ENCODE results near the gene SLC17A7.
A peak's percentile ranks its signal among the peaks of the same experiment; 100 is the strongest.
"Not testable (repeated sequence)": the region's sequence is repeated elsewhere in the genome, so short reads cannot be mapped to it uniquely, and the experiment has no call there.

The SLC17A7 gene

GRCh38 chr19:49474542-49474924 lies 33.2 kb upstream of the SLC17A7 start:
- H3K36me3 Mint-ChIP-seq, result peaks cover 3% of the 10 kb centered on the region
- peak overlapping the region; percentile 96 for H3K4me3 Mint-ChIP-seq
- peak overlapping the region; percentile 98 for H3K27ac Mint-ChIP-seq
- H3K9me3 Mint-ChIP-seq, result no peaks in the 10 kb centered on the region
- peaks cover 59% of the 10 kb centered on the region for H3K4me1 Mint-ChIP-seq
- H3K27me3 Mint-ChIP-seq, result no peaks in the 10 kb centered on the region

DNA sequence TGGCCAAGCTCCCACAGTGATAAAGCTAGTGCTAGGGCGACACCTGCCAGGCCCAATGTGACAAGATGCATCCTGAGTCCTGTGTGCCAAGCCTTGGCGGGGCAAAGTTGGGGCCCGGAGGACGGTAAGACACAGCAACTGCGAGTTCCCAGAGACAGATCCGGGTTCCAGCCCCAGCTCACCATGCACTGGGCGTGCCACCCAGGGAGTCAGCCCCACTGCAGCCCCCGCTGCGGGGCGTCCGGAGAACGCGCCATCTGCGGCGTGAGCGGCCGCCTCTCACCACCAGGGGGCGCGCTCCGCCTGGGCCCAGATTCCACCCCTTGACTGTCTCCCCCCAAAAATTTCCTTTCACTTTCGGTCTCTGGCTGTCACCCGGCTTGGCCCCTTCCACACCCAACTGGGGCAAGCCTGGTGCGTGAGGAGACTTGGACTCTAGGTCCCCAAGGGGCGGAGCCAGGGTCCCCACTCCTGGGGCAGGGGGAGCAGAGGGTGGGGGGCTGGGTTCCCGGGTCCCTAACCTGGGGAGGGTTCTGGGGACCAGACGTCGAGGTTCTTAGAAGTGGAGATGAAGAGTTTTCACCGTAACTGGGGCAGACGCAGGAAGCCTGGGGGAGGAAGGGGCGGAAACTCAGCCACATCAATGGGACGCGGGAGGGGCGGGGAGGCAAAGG lies 32.7 kb upstream of the SLC17A7 start, which contains the start of gene FLT3LG:
Gene FLT3LG, plus strand, starts transcription at position 348 of the 674 bp plus-strand sequence. CDS start 425 bp downstream, outside the sequence.
- Mint-ChIP-seq H3K36me3 (peaks cover 3% of the 10 kb centered on the region), H3K4me1 (peaks cover 62% of the 10 kb centered on the region), H3K27me3 (no peaks in the 10 kb centered on the region), H3K27ac (peak within 1 kb of the TSS; percentile 98), H3K4me3 (peak within 1 kb of the TSS; percentile 96), H3K9me3 (no peaks in the 10 kb centered on the region)

DNA sequence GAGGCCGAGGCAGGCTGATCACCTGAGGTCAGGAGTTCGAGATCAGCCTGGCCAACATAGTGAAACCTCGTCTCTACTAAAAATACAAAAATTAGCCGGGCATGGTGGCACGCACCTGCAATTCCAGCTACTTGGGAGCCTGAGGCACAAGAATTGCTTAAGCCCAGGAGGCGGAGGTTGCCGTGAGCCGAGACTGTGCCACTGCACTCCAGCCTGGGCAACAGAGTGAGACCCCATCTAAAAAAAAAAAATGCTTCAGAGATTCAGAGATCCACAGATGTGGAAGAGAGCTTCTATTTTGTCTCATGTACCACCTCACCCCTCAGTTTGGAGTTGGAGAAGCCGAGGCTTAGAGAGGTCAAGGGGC lies 32.2 kb upstream of the SLC17A7 start:
- H3K27ac Mint-ChIP-seq, result peak overlapping the region; percentile 98
- not testable (repeated sequence) for H3K27me3 Mint-ChIP-seq, H3K9me3 Mint-ChIP-seq, H3K36me3 Mint-ChIP-seq
- peaks cover 65% of the 10 kb centered on the region for H3K4me1 Mint-ChIP-seq
- peak overlapping the region; percentile 96 for H3K4me3 Mint-ChIP-seq

DNA sequence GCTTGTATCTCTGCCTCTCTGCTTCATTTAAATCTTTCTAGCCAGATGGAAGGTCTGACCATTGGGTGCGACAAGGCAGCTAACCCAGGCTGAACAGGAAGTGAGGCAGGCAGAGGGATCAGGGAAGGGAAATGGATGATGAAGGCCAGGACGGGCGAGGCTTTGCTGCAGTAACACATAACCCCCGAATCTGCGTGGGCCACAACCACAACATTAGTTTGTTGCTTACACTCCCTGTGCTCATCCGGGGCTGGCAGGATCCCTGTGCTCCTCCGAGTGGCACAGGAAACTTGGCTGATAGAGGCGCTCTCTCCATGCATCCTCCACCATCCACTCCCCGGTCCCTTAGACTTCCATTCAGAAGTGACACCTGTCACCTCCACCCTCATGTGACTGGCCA lies 31.6 kb upstream of the SLC17A7 start:
- H3K4me1 Mint-ChIP-seq, result peaks cover 66% of the 10 kb centered on the region
- peak overlapping the region; percentile 98 for H3K27ac Mint-ChIP-seq
- H3K27me3 Mint-ChIP-seq, result no peaks in the 10 kb centered on the region
- peaks cover 3% of the 10 kb centered on the region for H3K36me3 Mint-ChIP-seq
- H3K4me3 Mint-ChIP-seq, result peak overlapping the region; percentile 96
- no peaks in the 10 kb centered on the region for H3K9me3 Mint-ChIP-seq

DNA sequence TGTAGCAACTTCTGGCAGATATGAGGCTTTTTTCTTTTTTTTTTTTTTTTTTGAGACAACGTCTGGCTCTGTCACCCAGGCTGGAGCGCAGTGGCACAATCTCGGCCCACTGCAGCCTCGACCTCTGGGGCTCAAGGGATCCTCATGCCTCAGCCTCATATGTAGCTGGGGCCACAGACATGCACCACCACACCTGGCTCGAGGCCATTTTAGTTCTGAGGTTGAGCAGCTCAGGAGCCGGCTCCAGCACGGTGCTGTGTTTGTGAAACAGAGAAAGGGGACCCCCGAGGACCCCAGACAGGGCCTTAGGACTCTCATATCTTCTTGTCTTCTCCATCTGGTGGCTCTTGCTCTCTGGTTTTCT lies 29.3 kb upstream of the SLC17A7 start:
- Mint-ChIP-seq H3K36me3 (no peaks in the 10 kb centered on the region), H3K27ac (peak overlapping the region; percentile 68), H3K4me1 (peaks cover 55% of the 10 kb centered on the region), H3K9me3 (no peaks in the 10 kb centered on the region), H3K4me3 (peak overlapping the region; percentile 36), H3K27me3 (no peaks in the 10 kb centered on the region)

DNA sequence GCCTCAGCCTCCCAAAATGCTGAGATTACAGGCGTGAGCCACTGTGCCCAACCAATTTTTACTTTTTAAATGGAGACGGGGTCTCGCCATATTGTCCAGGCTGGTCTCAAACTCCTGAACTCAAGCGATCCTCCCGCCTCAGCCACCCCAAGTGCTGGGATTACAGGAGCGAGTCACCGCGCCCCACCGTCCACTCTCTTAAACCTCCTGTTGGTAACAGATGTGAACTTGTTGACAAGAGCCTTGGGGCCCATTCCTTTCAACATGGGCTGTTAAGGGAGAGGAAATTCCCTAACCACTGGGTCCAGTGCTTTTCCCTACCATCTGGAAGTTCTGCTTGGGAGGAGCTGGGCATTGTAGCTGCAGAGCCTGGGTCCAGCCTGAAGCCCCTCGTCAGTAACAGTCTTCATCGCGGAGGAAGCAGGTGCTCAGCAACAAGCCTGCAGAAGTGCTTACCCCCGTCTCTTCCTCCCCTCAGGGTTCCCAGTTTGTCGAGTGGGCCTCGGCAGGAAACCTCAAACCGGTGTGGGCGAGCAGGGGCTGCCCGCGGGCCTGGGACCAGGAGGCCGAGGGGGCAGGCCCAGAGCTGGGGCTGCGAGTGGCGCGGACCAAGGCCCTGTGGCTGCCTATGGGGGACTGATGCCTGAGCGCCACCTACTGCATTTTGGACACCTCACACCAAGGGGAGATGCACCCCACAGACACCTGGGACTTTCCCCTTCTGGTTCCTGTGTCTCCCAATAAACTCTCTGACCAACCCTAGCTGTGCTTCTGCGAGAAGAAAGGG lies 28.7 kb upstream of the SLC17A7 start:
- no peaks in the 10 kb centered on the region for H3K36me3 Mint-ChIP-seq
- H3K9me3 Mint-ChIP-seq, result no peaks in the 10 kb centered on the region
- peaks cover 49% of the 10 kb centered on the region for H3K4me1 Mint-ChIP-seq
- H3K27me3 Mint-ChIP-seq, result no peaks in the 10 kb centered on the region
- peak overlapping the region; percentile 68 for H3K27ac Mint-ChIP-seq
- peak overlapping the region; percentile 36 for H3K4me3 Mint-ChIP-seq

GRCh38 chr19:49468746-49469447 lies 27.6 kb upstream of the SLC17A7 start:
- Mint-ChIP-seq H3K36me3 (peaks cover 1% of the 10 kb centered on the region), H3K27me3 (no peaks in the 10 kb centered on the region), H3K4me1 (peaks cover 45% of the 10 kb centered on the region), H3K27ac (peak overlapping the region; percentile 80), H3K4me3 (peak overlapping the region; percentile 71), H3K9me3 (no peaks in the 10 kb centered on the region)

DNA sequence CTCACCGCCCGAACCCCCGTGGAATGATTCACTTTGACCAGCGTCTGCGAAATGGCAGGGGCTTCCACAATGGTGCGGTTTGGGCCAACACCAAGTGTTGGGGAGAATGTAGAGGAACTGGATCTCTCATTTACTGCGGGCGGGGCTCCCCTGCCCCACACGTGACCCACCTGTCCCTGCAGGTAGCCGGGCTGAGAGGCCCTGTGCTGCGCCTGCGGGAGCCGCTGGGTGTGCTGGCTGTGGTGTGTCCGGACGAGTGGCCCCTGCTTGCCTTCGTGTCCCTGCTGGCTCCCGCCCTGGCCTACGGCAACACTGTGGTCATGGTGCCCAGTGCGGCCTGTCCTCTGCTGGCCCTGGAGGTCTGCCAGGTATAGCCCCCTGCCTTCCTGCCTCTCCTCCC lies 26.9 kb upstream of the SLC17A7 start:
- Mint-ChIP-seq H3K9me3 (no peaks in the 10 kb centered on the region), H3K36me3 (peaks cover 1% of the 10 kb centered on the region), H3K4me3 (no peak overlapping the region), H3K27ac (no peak overlapping the region), H3K4me1 (peaks cover 39% of the 10 kb centered on the region), H3K27me3 (no peaks in the 10 kb centered on the region)

DNA sequence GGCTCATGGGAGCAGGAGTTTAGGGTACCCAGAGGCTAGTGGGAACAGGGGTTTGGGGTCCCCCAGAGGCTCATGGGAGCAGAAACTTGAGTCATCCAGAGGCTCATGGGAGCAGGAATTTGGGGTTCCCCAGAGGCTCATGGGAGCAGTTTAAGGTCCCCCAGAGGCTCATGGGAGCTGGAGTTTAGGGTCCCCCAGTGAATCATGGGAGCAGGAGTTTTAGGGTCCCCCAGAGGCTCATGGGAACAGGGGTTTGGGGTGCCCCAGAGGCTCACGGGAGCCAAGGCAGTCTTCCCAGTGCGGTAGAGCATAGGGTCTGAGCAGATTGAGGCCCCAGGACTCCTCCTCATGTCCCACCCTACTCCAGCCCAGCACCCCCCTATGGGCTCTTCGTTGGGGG lies 24.0 kb upstream of the SLC17A7 start:
- H3K9me3 Mint-ChIP-seq, result no peaks in the 10 kb centered on the region
- peaks cover 1% of the 10 kb centered on the region for H3K36me3 Mint-ChIP-seq
- no peaks in the 10 kb centered on the region for H3K27me3 Mint-ChIP-seq
- H3K4me1 Mint-ChIP-seq, result peaks cover 18% of the 10 kb centered on the region
- peak overlapping the region; percentile 41 for H3K27ac Mint-ChIP-seq
- H3K4me3 Mint-ChIP-seq, result no peak overlapping the region

GRCh38 chr19:49463960-49464740 lies 22.8 kb upstream of the SLC17A7 start:
- Mint-ChIP-seq H3K36me3 (peaks cover 1% of the 10 kb centered on the region), H3K4me3 (no peak overlapping the region), H3K27ac (no peak overlapping the region), H3K27me3 (no peaks in the 10 kb centered on the region), H3K9me3 (no peaks in the 10 kb centered on the region), H3K4me1 (peaks cover 8% of the 10 kb centered on the region)

- Mint-ChIP-seq H3K9me3 (no peaks in the 10 kb centered on the region), H3K4me1 (no peaks in the 10 kb centered on the region), H3K27ac (no peak overlapping the region), H3K36me3 (peaks cover 1% of the 10 kb centered on the region), H3K4me3 (no peak overlapping the region), H3K27me3 (no peaks in the 10 kb centered on the region)
Observed at GRCh38 chr19:49462492-49462891, 21.2 kb upstream of the SLC17A7 start.

- Mint-ChIP-seq H3K27ac (no peak overlapping the region), H3K27me3 (no peaks in the 10 kb centered on the region), H3K4me3 (no peak overlapping the region), H3K4me1 (peaks cover 4% of the 10 kb centered on the region), H3K9me3 (no peaks in the 10 kb centered on the region), H3K36me3 (peaks cover 4% of the 10 kb centered on the region)
Observed at GRCh38 chr19:49461656-49462055, 20.3 kb upstream of the SLC17A7 start.

DNA sequence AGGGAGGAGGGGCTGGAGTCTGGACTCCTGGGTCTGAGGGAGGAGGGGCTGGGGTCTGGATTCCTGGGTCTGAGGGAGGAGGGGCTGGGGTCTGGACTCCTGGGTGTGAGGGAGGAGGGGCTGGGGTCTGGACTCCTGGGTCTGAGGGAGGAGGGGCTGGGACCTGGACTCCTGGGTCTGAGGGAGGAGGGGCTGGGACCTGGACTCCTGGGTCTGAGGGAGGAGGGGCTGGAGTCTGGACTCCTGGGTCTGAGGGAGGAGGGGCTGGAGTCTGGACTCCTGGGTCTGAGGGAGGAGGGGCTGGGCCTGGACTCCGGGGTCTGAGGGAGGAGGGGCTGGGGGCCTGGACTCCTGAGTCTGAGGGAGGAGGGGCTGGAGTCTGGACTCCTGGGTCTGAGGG lies 19.8 kb upstream of the SLC17A7 start:
- H3K36me3 Mint-ChIP-seq, H3K4me3 Mint-ChIP-seq, H3K9me3 Mint-ChIP-seq, H3K27ac Mint-ChIP-seq, H3K4me1 Mint-ChIP-seq, H3K27me3 Mint-ChIP-seq: not testable (repeated sequence)

DNA sequence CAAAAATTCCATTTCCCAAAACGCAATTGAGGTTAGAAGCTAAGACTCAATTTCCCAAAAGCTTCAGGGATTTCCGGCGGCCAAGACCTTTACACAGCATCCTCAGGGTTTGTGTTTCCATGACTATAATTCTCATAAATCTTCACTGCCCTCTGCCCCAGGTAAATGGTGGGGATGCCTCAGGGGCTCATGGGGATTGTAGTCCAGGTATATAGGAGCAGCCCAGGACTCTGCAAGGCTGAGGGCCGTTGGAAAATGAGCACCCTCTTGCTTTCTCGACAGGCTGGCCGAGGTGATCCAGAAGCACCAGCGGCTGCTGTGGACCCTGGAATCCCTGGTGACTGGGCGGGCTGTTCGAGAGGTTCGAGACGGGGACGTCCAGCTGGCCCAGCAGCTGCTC lies 18.1 kb upstream of the SLC17A7 start:
- Mint-ChIP-seq H3K4me1 (peaks cover 7% of the 10 kb centered on the region), H3K27ac (no peak overlapping the region), H3K27me3 (no peaks in the 10 kb centered on the region), H3K9me3 (no peaks in the 10 kb centered on the region), H3K36me3 (peaks cover 4% of the 10 kb centered on the region), H3K4me3 (no peak overlapping the region)

DNA sequence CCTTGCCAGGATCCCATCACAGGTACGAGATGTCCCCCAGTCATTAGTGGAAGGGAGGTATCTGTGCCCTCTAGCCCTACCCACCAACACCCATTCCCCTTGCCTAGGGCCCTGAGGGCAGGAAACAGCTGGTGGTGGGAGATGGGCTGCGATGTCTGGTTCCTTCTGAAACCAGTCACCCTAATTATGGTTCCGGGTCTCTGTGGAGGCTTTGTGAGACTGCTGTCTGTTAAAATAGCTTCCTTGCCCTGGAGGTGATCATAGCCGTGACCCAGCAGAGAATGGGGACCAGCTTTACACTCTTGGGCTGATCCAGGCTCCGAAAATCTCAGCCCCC lies 17.2 kb upstream of the SLC17A7 start:
- Mint-ChIP-seq H3K36me3 (peaks cover 2% of the 10 kb centered on the region), H3K27ac (no peak overlapping the region), H3K4me3 (no peak overlapping the region)

More for the DNA sequence above, 17.2 kb upstream of the SLC17A7 start:
- H3K9me3 Mint-ChIP-seq, result no peaks in the 10 kb centered on the region
- H3K4me1 Mint-ChIP-seq, result peaks cover 11% of the 10 kb centered on the region
- no peaks in the 10 kb centered on the region for H3K27me3 Mint-ChIP-seq
